HepG2 (cell line): ENCODE results near the gene COPS7B. TPM values are rescaled to one million over a fixed set of nuclear protein-coding genes. Genes with fewer than 3 reads are reported as not detected.

Source experiments
- CEBPB ChIP-seq: IDR thresholded peaks from 2 replicates; pipeline ENCODE4 v1.6.1; 2011; ENCODE audit warnings: low read depth, low read length, improper control_type of control experiment, borderline replicate concordance
- HNF4A ChIP-seq: sonication (generic); formaldehyde crosslinking; IDR thresholded peaks from 2 replicates; pipeline ENCODE4 v1.4.0; 2020; ENCODE audit warnings: missing genetic modification reagents
- PHF8 ChIP-seq: sonication (generic); formaldehyde crosslinking; IDR thresholded peaks from 2 replicates; pipeline ENCODE4 v1.5.0; 2020; ENCODE audit warnings: missing genetic modification reagents
- RBM39 ChIP-seq: fragments of 200-400 bp; formaldehyde crosslinking; IDR thresholded peaks from one replicate; pipeline ENCODE4 v1.6.1; 2018; ENCODE audit warnings: antibody characterized with exemption, mild to moderate bottlenecking, low read depth, low read length; ENCODE audit not compliant: poor library complexity, severe bottlenecking
- SNAPC2 ChIP-seq: sonication (generic); formaldehyde crosslinking; IDR thresholded peaks from 2 replicates; pipeline ENCODE4 v1.8.1; 2022; ENCODE audit warnings: mild to moderate bottlenecking, missing genetic modification reagents
- XRCC5 ChIP-seq: fragments of 200-400 bp; formaldehyde crosslinking; optimal IDR thresholded peaks from 2 replicates; pipeline ENCODE3; 2017; ENCODE audit warnings: mild to moderate bottlenecking, low read length
- ZFP37 ChIP-seq: sonication (generic); formaldehyde crosslinking; IDR thresholded peaks from 2 replicates; pipeline ENCODE4 v1.4.0; 2020; ENCODE audit warnings: missing genetic modification reagents, borderline replicate concordance
- polyA plus RNA-seq, 8 experiments: library from polyadenylated mRNA; depleted of rRNA in 3 of 8; stranded (reverse) in 7 of 8; unstranded in 1 of 8; fragments of >200 nt; fragmentation: Illumina TruSeq in 4 of 8; extraction: Trizol in 4 of 8; gene quantifications; 2 replicates each; pipeline versions ENCODE4 v1.2.1 to v1.2.3, GENCODE V29; 2011 to 2016; ENCODE audit warnings: low read depth in 4 of 8, missing spikeins in 1 of 8, mixed read lengths in 1 of 8; ENCODE audit not compliant: insufficient read depth in 1 of 8
- total RNA-seq, 5 experiments: library from RNA; depleted of rRNA; stranded (reverse); fragments of >200 nt; fragmentation: Illumina TruSeq; extraction: Trizol; gene quantifications; 2 replicates each; pipeline ENCODE4 v1.2.3, GENCODE V29; 2016; ENCODE audit warnings: low read depth in 1 of 5
- TF ChIP-seq, protein P1 (sequence below): sonication (generic); formaldehyde crosslinking; IDR thresholded peaks from 2 replicates; pipeline ENCODE4 v1.5.1; 2020; ENCODE audit warnings: missing genetic modification reagents, mild to moderate bottlenecking, borderline replicate concordance
- TF ChIP-seq, protein P2 (sequence below): sonication (generic); formaldehyde crosslinking; IDR thresholded peaks from 2 replicates; pipeline ENCODE4 v1.4.0; 2020; ENCODE audit warnings: missing genetic modification reagents
- TF ChIP-seq, protein P3 (sequence below): sonication (generic); formaldehyde crosslinking; IDR thresholded peaks from 2 replicates; pipeline ENCODE4 v1.8.0; 2022; ENCODE audit warnings: mild to moderate bottlenecking, missing genetic modification reagents, moderate library complexity

COPS7B gene
- total and polyA plus RNA-seq, 2 of the 13 experiments (the other 11 are each of a cell fraction or from before 2014, with no cell fraction given): 30.6 to 62.7 TPM

DNA sequence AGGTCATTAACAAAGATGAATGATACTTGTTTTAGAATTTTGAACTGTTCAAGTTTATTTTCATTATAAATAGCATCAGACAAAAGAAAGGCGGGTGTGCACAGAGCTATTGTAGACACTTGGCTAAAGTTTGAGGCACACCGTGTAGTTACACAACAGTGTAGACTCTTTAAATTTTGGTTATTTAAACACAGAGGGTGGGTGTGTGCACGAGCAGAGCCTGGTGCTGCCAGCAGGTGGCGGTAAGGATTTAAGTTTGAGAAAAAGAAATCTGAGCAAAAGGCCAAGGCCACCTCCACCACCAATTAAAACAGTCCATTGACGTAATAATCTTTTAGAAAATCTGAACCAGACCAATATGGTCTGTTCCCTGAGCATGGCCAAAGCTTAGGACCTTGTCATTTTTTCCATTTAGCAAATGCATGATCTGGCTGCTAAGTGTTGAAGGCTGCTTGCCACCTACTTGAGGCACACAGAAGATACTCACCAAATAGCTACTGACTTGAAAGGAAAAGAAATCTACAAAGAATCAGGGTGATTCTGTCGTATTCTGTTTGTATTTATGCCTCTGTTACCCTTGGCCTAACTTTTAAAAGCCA lies 14.3 kb downstream of the COPS7B start (continued):
- TF ChIP-seq CEBPB: peak; percentile 33; the same call in 1 of the 2 replicates
- TF ChIP-seq XRCC5: peak; percentile 63
- TF ChIP-seq RBM39: no peak
- no peak for TF ChIP-seq PHF8 (CRISPR knock-in tag)
- TF ChIP-seq, protein P1, sequence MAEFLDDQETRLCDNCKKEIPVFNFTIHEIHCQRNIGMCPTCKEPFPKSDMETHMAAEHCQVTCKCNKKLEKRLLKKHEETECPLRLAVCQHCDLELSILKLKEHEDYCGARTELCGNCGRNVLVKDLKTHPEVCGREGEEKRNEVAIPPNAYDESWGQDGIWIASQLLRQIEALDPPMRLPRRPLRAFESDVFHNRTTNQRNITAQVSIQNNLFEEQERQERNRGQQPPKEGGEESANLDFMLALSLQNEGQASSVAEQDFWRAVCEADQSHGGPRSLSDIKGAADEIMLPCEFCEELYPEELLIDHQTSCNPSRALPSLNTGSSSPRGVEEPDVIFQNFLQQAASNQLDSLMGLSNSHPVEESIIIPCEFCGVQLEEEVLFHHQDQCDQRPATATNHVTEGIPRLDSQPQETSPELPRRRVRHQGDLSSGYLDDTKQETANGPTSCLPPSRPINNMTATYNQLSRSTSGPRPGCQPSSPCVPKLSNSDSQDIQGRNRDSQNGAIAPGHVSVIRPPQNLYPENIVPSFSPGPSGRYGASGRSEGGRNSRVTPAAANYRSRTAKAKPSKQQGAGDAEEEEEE (CRISPR knock-in tag): no peak
- TF ChIP-seq, protein P2, sequence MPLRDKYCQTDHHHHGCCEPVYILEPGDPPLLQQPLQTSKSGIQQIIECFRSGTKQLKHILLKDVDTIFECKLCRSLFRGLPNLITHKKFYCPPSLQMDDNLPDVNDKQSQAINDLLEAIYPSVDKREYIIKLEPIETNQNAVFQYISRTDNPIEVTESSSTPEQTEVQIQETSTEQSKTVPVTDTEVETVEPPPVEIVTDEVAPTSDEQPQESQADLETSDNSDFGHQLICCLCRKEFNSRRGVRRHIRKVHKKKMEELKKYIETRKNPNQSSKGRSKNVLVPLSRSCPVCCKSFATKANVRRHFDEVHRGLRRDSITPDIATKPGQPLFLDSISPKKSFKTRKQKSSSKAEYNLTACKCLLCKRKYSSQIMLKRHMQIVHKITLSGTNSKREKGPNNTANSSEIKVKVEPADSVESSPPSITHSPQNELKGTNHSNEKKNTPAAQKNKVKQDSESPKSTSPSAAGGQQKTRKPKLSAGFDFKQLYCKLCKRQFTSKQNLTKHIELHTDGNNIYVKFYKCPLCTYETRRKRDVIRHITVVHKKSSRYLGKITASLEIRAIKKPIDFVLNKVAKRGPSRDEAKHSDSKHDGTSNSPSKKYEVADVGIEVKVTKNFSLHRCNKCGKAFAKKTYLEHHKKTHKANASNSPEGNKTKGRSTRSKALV (CRISPR knock-in tag): no peak
- TF ChIP-seq HNF4A (CRISPR knock-in tag): 0 out of 2 replicates have a peak, but pooled peaks have one; percentile 24
- no peak for TF ChIP-seq SNAPC2 (CRISPR knock-in tag)
- no peak for TF ChIP-seq ZFP37 (CRISPR knock-in tag)
- TF ChIP-seq, protein P3, sequence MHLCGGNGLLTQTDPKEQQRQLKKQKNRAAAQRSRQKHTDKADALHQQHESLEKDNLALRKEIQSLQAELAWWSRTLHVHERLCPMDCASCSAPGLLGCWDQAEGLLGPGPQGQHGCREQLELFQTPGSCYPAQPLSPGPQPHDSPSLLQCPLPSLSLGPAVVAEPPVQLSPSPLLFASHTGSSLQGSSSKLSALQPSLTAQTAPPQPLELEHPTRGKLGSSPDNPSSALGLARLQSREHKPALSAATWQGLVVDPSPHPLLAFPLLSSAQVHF (CRISPR knock-in tag): no peak
